Mesenchymal stem cell (in vitro differentiated cells and primary cell): ENCODE measurements around the gene KLHL11.
A peak's percentile ranks its signal among the peaks of the same experiment; 100 is the strongest.

Experiments
- DNase-seq: peaks from one replicate; pipeline ENCODE4 v3.0.0-alpha.2; 2013
- H2AFZ ChIP-seq: one replicate; pipeline ENCODE4 v1.6.1; 2013; ENCODE audit warnings: low read depth, mild to moderate bottlenecking, control low read depth, inconsistent platforms, low read length, moderate library complexity
- H2AK5ac ChIP-seq: 2 replicates; pipeline ENCODE4 v1.6.1; 2013; ENCODE audit warnings: low read length, moderate library complexity, mild to moderate bottlenecking, inconsistent platforms; ENCODE audit not compliant: severe bottlenecking
- H2BK120ac ChIP-seq: one replicate; pipeline ENCODE4 v1.6.1; 2013; ENCODE audit warnings: low read depth, mild to moderate bottlenecking, inconsistent platforms, low read length, moderate library complexity
- H2BK12ac ChIP-seq, 2 experiments: one replicate each; pipeline ENCODE4 v1.6.1; 2013; ENCODE audit warnings: inconsistent platforms in 2 of 2, low read length in 2 of 2, mild to moderate bottlenecking in 2 of 2, moderate library complexity in 2 of 2, control low read depth in 1 of 2
- H2BK15ac ChIP-seq: one replicate; pipeline ENCODE4 v1.6.1; 2013; ENCODE audit warnings: mild to moderate bottlenecking, low read depth, inconsistent platforms; ENCODE audit not compliant: poor library complexity, severe bottlenecking
- H2BK5ac ChIP-seq: 2 replicates; pipeline ENCODE4 v1.6.1; 2013; ENCODE audit warnings: low read depth, mild to moderate bottlenecking, low read length, control low read depth, inconsistent platforms; ENCODE audit not compliant: poor library complexity, severe bottlenecking
- H3K14ac ChIP-seq, 2 experiments: one replicate each; pipeline ENCODE4 v1.6.1; 2013; ENCODE audit warnings: inconsistent platforms in 2 of 2, low read length in 2 of 2, control low read depth in 1 of 2, mild to moderate bottlenecking in 1 of 2, moderate library complexity in 1 of 2
- H3K18ac ChIP-seq, 2 experiments: one replicate each; pipeline ENCODE4 v1.6.1; 2013; ENCODE audit warnings: inconsistent platforms in 2 of 2, low read length in 2 of 2, control low read depth in 1 of 2, low read depth in 1 of 2, mild to moderate bottlenecking in 1 of 2
- H3K23ac ChIP-seq, 2 experiments: one replicate each; pipeline ENCODE4 v1.6.1; 2013; ENCODE audit warnings: inconsistent platforms in 2 of 2, low read length in 2 of 2, mild to moderate bottlenecking in 2 of 2, moderate library complexity in 2 of 2, control low read depth in 1 of 2
- H3K27ac ChIP-seq: 2 replicates; pipeline ENCODE4 v1.5.1; 2013; ENCODE audit warnings: mild to moderate bottlenecking, moderate library complexity, low read length, control low read depth, inconsistent platforms; ENCODE audit not compliant: poor library complexity, severe bottlenecking
- H3K27me3 ChIP-seq, 2 experiments: 2 replicates each; pipeline versions ENCODE4 v1.6.1 to v1.7.0; 2013; ENCODE audit warnings: low read length in 2 of 2, mild to moderate bottlenecking in 2 of 2, moderate library complexity in 2 of 2, control low read depth in 1 of 2, inconsistent platforms in 1 of 2; ENCODE audit not compliant: control insufficient read depth in 1 of 2, insufficient read depth in 1 of 2
- H3K36me3 ChIP-seq, 2 experiments: 2 replicates each; pipeline versions ENCODE4 v1.6.1 to v1.7.0; 2013; ENCODE audit warnings: low read length in 2 of 2, control low read depth in 1 of 2, inconsistent platforms in 1 of 2, low read depth in 1 of 2, mild to moderate bottlenecking in 1 of 2; ENCODE audit not compliant: insufficient read depth in 2 of 2, control insufficient read depth in 1 of 2
- H3K4ac ChIP-seq, 2 experiments: one replicate each; pipeline ENCODE4 v1.6.1; 2013; ENCODE audit warnings: inconsistent platforms in 2 of 2, low read length in 2 of 2, mild to moderate bottlenecking in 2 of 2, moderate library complexity in 2 of 2, control low read depth in 1 of 2, low read depth in 1 of 2
- H3K4me1 ChIP-seq: 2 replicates; pipeline ENCODE4 v1.6.1; 2013; ENCODE audit warnings: low read depth, low read length, control low read depth; ENCODE audit not compliant: control insufficient read depth, insufficient read depth
- H3K4me2 ChIP-seq: 2 replicates; pipeline ENCODE4 v1.6.1; 2013; ENCODE audit warnings: low read length, mild to moderate bottlenecking, inconsistent platforms; ENCODE audit not compliant: poor library complexity, severe bottlenecking
- H3K4me3 ChIP-seq, 2 experiments: 2 replicates each; pipeline versions ENCODE4 v1.5.1 to v1.7.0; 2013; ENCODE audit warnings: low read length in 2 of 2, mild to moderate bottlenecking in 2 of 2, control low read depth in 1 of 2, low read depth in 1 of 2; ENCODE audit not compliant: insufficient read depth in 1 of 2
- H3K79me1 ChIP-seq: replicated peaks from 2 replicates; pipeline ENCODE4 v1.6.1; 2013; ENCODE audit warnings: mild to moderate bottlenecking, control low read depth, low read length, inconsistent platforms; ENCODE audit not compliant: poor library complexity, severe bottlenecking
- H3K9ac ChIP-seq: 2 replicates; pipeline ENCODE4 v1.7.0; 2013; ENCODE audit warnings: mild to moderate bottlenecking, low read length, moderate library complexity
- H3K9me3 ChIP-seq: 2 replicates; pipeline ENCODE4 v1.7.0; 2013; ENCODE audit warnings: mild to moderate bottlenecking, low read length; ENCODE audit not compliant: control insufficient read depth
- H4K8ac ChIP-seq: one replicate; pipeline ENCODE4 v1.6.1; 2013; ENCODE audit warnings: inconsistent platforms, mild to moderate bottlenecking, low read length, moderate library complexity
- H4K91ac ChIP-seq: one replicate; pipeline ENCODE4 v1.6.1; 2013; ENCODE audit warnings: mild to moderate bottlenecking, low read length, inconsistent platforms
- WGBS: methylation state at CpG from one replicate; pipeline ENCODE4 v1.1.7; 2013; ENCODE audit warnings: mixed read lengths; 5-methylcytosine and 5-hydroxymethylcytosine counted together

Gene KLHL11

DNA sequence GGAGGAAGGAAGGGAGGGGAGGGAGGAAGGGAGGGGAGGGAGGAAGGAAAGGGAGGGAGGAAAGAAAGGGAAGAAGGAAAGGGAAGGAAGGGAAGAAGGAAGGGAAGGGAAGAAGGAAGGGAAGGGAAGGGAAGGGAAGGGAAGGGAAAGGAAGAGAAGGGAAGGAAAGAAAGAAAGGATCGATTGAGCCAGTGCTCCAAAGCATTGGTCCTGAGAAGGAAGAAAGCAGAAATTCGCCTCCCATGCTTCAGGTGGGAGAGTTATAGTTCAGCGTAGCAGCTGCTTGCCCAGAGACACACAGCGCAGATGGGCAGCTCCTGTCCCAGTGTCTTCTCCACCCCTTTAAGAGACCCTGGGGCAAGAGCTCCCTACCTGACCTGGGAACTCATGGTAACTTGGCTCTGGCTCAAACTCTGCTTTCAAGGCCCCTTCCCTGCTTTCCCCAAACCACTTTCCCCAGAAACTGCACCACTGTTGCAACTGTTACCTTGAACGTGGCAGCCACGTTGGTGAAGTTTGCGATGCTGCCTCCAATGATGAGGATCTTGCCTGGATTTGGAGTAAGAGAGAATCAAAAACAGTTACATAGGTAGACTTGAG, 39.1 kb upstream of the KLHL11 start:
- WGBS, result 93% methylated on average over 4 of the region's 7 CpGs

GRCh38 chr17:41901646-41902045, 36.4 kb upstream of the KLHL11 start:
- Histone ChIP-seq H4K91ac (no peak overlapping the region), H3K27me3 (no peaks in the 10 kb centered on the region), H2AFZ (no peak overlapping the region), H3K9ac (no peak overlapping the region), H2AK5ac (no peak overlapping the region), H2BK15ac (no peak overlapping the region), H3K4me3 (no peak overlapping the region), H3K23ac (no peak overlapping the region), H3K18ac (no peak overlapping the region), H3K27ac (no peak overlapping the region), H3K79me1 (peaks cover 34% of the 10 kb centered on the region), H3K4me2 (no peak overlapping the region), H3K4me1 (peaks cover 13% of the 10 kb centered on the region), H3K36me3 (peaks cover 88 to 95% of the 10 kb centered on the region in 2 experiments), H2BK120ac (no peak overlapping the region), H2BK5ac (no peak overlapping the region), H3K14ac (no peak overlapping the region), H2BK12ac (no peak overlapping the region), H4K8ac (no peak overlapping the region), H3K4ac (no peak overlapping the region), H3K9me3 (no peaks in the 10 kb centered on the region)
- WGBS, result 86% methylated on average over 11 of the region's 11 CpGs
- DNase-seq, result no peak

More for the DNA sequence above, 39.1 kb upstream of the KLHL11 start:
- no peak overlapping the region for H4K8ac ChIP-seq
- H3K4ac ChIP-seq, result no peak overlapping the region
- no peak overlapping the region for H2BK12ac ChIP-seq
- no peak overlapping the region for H3K18ac ChIP-seq
- no peak overlapping the region for H3K4me3 ChIP-seq
- no peaks in the 10 kb centered on the region for H3K9me3 ChIP-seq
- no peak overlapping the region for H2BK5ac ChIP-seq
- no peak overlapping the region for H2BK120ac ChIP-seq
- no peak overlapping the region for H3K27ac ChIP-seq
- no peak overlapping the region for H3K4me2 ChIP-seq
- H2AK5ac ChIP-seq, result no peak overlapping the region
- H3K79me1 ChIP-seq, result peaks cover 28% of the 10 kb centered on the region
- H3K23ac ChIP-seq, result no peak overlapping the region
- H3K14ac ChIP-seq, result no peak overlapping the region
- H4K91ac ChIP-seq, result no peak overlapping the region
- no peak overlapping the region for H3K9ac ChIP-seq
- H2BK15ac ChIP-seq, result no peak overlapping the region
- no peak overlapping the region for H2AFZ ChIP-seq
- peaks cover 75 to 91% of the 10 kb centered on the region in 2 experiments for H3K36me3 ChIP-seq
- DNase-seq, result no peak
- peaks cover 30% of the 10 kb centered on the region for H3K4me1 ChIP-seq
- H3K27me3 ChIP-seq, result no peaks in the 10 kb centered on the region

DNA sequence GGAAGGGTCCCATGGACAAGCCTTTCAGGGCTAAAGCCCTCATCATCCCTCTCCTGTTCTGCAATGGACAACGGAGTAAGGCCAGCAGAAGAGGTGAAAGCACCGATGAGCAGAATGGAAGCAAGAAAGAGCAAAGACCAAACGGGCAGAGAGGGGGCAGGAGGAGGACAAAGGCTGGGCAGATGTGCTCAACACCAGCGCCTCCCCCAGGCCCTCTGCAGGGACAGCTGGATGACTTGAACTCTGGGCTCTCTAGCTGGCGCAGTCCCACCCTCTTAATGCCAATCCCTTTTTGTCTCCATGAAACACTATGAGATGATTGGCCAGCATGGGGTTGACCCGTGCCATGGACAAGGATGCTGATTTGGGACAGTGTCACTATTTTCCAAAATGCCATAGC, 31.5 kb upstream of the KLHL11 start:
- Histone ChIP-seq H2AFZ (no peak overlapping the region), H2BK120ac (no peak overlapping the region), H3K4me2 (no peak overlapping the region), H2BK12ac (no peak overlapping the region), H2BK5ac (no peak overlapping the region), H3K27me3 (no peaks in the 10 kb centered on the region), H4K91ac (no peak overlapping the region), H3K4me3 (no peak overlapping the region), H3K79me1 (peaks cover 32% of the 10 kb centered on the region), H3K4ac (no peak overlapping the region), H4K8ac (no peak overlapping the region), H3K4me1 (peaks cover 20% of the 10 kb centered on the region), H3K9me3 (no peaks in the 10 kb centered on the region), H3K36me3 (peaks cover 84 to 87% of the 10 kb centered on the region in 2 experiments), H3K9ac (no peak overlapping the region), H2BK15ac (no peak overlapping the region), H3K23ac (no peak overlapping the region), H3K27ac (no peak overlapping the region), H2AK5ac (no peak overlapping the region), H3K14ac (no peak overlapping the region), H3K18ac (no peak overlapping the region)
- no peak for DNase-seq
- WGBS, result 93% methylated on average over 6 of the region's 6 CpGs

DNA sequence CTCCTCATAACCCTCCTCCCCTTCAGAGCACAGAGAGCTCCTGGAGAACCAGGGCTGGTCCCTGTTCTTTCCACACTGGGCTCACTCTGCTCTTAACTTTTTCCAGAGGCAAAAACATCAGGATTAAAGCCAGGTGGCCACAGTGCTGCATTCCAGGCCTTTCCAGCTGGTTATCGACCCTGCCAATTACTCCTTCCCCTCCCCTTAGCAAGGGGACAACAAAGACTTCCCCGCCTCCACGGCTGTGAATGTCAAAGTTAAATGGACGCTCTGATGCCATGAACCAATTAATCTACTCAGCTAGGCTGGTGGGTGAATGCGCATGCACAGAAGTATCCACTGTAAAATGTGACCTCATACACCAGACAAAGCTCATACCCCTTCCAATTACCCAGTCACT, 30.4 kb upstream of the KLHL11 start:
- H4K8ac ChIP-seq, result no peak overlapping the region
- H2AK5ac ChIP-seq, result peak overlapping the region; percentile 55
- no peak overlapping the region for H4K91ac ChIP-seq
- H3K18ac ChIP-seq, result no peak overlapping the region
- peak overlapping the region in 1 of 2 experiments; percentile 19 for H3K4me3 ChIP-seq
- no peak overlapping the region for H2BK12ac ChIP-seq
- H3K27me3 ChIP-seq, result no peaks in the 10 kb centered on the region
- H3K79me1 ChIP-seq, result peaks cover 29% of the 10 kb centered on the region
- no peak overlapping the region for H2BK120ac ChIP-seq
- no peak overlapping the region for H2BK15ac ChIP-seq
- H3K9me3 ChIP-seq, result no peaks in the 10 kb centered on the region
- WGBS, result 88% methylated on average over 5 of the region's 5 CpGs
- H3K4me2 ChIP-seq, result no peak overlapping the region
- H3K9ac ChIP-seq, result peak overlapping the region; percentile 67
- DNase-seq, result no peak
- H3K4me1 ChIP-seq, result peaks cover 22% of the 10 kb centered on the region
- no peak overlapping the region for H2AFZ ChIP-seq
- no peak overlapping the region for H3K4ac ChIP-seq
- peak overlapping the region; percentile 90 for H3K27ac ChIP-seq
- peaks cover 84% of the 10 kb centered on the region in 2 experiments for H3K36me3 ChIP-seq
- H3K23ac ChIP-seq, result no peak overlapping the region
- H3K14ac ChIP-seq, result no peak overlapping the region
- H2BK5ac ChIP-seq, result peak overlapping the region; percentile 87
